Renal cortical epithelial cell (primary cell): ENCODE data around the gene AQP12B. TPM values are rescaled to one million over a fixed set of nuclear protein-coding genes. Genes with fewer than 3 reads are reported as not detected.
"Not testable (repeated sequence)": the region's sequence is repeated elsewhere in the genome, so short reads cannot be mapped to it uniquely, and the experiment has no call there.

ENCODE experiments used
- DNase-seq: peaks from one replicate; pipeline ENCODE4 v3.0.0-alpha.2; 2011; ENCODE audit warnings: low read depth
- total RNA-seq: library from RNA; depleted of rRNA; stranded (reverse); fragments of >200 nt; gene quantifications from 2 replicates; pipeline ENCODE4 v1.2.3, GENCODE V29; 2014

The AQP12B gene
- total RNA-seq, 1 donor from 2014 or later: not detected

DNA sequence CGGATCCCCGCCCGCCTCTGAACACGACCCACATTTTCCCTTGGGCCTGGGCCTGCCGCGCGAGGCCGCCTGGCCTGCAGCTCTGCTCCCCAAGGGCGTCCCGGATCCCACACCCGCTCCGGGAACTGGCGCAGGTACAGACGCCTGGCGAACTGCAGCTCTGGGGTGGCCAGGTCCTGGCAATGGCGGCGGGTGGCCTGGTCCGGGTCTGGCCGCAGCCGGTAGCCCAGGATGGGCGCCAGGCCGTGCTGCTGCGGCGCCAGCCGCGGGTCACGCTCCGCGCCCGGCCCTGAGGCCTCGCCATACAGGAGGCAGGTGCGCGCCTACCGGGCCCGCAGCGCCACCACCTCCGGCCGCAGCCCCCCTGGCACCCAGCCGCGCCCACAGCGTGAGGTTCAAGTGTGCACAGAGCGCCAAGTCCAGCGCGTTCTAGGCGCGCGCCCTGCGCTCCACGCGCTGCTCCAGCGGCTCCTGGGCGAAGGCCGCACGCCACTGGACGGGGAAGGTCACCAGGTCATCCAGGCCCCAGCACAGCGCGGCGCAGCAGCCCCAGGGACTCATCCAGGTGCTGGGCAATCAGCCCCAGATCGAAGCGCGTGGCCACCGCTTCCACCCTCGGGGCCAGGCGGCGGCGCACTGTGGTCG is 18.5 kb upstream of the AQP12B start:
- no peak for DNase-seq

DNA sequence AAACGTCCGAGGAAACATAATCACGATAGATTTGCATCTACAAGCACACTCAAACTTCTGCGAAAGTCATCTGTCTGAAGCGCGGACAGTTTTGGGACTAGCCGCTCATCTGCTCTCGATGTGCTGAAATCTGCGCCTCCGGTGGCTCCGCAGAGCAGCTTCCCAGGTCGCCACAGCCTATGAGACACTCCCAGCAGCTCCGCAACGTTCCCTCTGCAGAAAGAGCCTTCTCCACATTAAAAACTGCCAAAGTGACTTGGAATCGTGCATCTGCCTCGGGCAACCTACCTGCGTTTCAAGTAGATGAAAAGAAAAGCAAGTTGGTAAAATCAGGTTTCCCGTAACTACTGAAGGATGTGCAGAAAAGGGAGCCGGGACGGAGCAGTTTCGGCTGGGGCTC is 17.9 kb upstream of the AQP12B start:
- DNase-seq: not testable (repeated sequence)

- DNase-seq: not testable (repeated sequence)
Measured at GRCh38 chr2:240699835-240700234, 17.1 kb upstream of the AQP12B start.

- not testable (repeated sequence) for DNase-seq
Measured at GRCh38 chr2:240698852-240699561, 16.3 kb upstream of the AQP12B start.

GRCh38 chr2:240696469-240696868 is 13.8 kb upstream of the AQP12B start:
- not testable (repeated sequence) for DNase-seq

DNA sequence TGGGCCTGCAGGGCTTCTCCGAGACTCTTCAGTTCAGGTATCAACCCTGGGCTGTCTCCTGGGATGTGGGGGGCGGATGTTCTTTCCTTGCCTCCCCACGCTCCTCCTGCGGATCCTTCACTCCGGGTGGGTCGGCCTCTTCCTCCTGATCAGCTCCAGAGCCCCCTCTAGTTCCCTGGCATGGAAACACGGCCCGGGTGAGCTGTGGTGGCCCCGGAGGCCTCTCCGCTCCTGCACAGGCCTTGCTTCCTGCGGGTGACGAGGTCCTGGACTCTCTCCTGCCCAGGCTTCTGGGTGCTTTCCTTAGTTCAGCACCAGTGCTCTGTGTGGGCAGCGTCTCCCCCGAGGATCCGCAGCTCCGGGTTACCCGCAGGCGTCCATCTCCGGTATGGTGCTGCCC is 12.9 kb upstream of the AQP12B start:
- DNase-seq: not testable (repeated sequence)

GRCh38 chr2:240694304-240694703 is 11.6 kb upstream of the AQP12B start:
- not testable (repeated sequence) for DNase-seq

GRCh38 chr2:240692583-240693561 is 10.2 kb upstream of the AQP12B start:
- DNase-seq: not testable (repeated sequence)

DNA sequence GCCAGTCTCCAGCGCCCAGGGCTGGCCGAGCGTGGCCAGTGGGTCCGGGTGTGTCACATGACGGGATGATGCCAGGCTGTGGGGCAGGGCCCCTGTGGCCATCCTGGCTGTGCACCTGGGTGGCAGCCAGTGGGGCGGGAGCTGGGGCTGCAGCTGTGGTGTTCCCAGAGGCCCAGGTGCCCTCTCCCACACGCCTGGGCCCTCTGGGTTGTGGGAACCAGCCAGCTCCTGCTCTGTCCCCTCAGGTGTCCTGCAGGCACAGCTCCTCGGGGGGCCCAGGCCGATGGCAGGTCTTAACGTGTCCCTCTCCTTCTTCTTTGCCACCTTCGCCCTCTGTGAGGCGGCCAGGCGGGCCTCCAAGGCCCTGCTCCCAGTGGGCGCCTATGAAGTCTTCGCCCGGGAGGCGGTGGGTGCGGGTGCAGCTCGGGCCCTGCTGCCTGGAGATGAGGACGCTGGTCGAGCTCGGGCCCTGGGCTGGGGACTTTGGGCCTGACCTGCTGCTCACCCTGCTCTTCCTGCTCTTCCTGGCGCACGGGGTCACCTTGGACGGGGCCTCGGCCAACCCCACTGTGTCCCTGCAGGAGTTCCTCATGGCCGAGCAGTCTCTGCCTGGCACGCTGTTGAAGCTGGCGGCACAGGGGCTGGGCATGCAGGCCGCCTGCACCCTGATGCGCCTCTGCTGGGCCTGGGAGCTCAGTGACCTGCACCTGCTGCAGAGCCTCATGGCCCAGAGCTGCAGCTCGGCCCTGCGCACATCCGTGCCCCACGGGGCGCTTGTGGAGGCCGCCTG is 9.1 kb upstream of the AQP12B start, which contains the start of gene AQP12A:
Gene AQP12A (plus strand): TSS at position 236 of the 790 bp plus-strand sequence. CDS start 48 bp downstream, at position 284.
- not testable (repeated sequence) for DNase-seq

GRCh38 chr2:240691075-240691427 is 8.4 kb upstream of the AQP12B start:
- not testable (repeated sequence) for DNase-seq

DNA sequence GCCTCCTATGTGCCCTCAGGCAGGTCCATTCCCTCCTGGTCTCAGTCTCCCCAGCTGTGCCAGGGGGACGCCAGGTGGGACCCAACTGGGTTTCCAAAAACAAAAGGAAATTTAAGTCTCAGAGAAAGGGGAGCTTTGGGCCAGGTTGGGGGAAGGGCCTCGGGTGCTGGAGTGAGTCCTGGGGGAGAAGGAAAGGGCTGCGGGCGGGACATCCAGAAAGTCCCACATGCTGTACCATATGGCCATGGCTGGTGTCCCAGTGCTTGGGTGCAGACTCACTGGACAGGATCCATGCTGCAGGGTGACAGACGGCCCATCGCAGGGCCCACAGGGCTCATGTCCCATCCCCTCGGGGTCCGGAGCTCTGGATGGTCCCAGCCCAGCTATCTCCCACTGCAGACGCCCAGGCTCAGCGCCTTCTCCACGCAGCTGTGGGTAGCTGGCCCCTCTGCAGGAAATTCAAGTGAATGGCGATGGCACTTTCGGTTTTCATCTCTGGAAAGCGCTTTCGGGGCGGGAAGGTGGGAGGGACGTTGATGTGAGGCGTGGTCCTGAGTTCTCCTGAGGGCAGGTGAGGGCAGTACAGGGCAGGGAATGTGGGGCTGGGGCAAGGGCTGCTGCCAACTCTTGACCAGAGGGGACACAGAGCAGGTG is 7.9 kb upstream of the AQP12B start:
- DNase-seq: not testable (repeated sequence)

- no peak for DNase-seq
Measured at GRCh38 chr2:240689975-240690374, 7.3 kb upstream of the AQP12B start.

- DNase-seq: no peak
Measured at GRCh38 chr2:240688553-240688919, 5.9 kb upstream of the AQP12B start.

DNA sequence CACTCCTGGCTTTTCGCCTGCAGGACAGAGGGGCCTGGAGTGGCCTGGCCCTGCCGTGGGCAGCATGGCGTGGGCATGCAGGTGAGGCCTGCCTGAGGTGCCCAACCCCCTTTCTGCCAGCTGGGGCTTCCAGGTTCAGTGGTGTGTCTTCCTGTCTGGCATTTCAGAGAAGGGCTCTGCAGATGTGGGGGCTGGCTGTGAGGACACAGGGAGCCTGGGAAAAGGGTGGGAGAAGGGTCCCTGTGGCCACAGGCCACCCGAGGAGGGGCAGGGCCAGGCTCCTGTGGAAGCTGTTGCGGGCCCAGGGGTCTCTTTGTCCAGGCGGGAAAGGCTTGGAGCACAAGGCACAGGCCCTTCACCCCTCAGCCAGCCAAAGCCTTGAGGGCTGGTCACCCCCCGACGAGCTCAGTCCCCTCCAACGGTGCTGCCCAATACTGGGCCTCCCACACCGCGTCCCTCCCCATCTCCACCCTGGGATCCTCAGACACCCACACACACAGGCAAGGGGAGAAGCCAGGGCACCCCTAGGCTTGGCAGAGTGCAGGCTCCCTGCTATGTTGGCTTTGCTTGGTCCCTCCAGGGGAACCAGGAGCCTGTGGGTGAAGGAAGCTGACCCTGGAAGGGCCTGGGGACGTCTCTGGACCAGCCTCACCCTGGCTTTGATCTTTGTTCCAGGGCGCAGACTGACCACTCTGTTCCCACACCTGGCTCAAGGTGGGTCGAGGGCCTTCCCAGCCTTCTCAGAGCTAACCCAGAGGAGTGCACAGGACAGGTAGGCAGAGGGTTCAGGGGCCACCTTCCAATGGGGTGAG is 5.3 kb upstream of the AQP12B start:
- DNase-seq: no peak

DNA sequence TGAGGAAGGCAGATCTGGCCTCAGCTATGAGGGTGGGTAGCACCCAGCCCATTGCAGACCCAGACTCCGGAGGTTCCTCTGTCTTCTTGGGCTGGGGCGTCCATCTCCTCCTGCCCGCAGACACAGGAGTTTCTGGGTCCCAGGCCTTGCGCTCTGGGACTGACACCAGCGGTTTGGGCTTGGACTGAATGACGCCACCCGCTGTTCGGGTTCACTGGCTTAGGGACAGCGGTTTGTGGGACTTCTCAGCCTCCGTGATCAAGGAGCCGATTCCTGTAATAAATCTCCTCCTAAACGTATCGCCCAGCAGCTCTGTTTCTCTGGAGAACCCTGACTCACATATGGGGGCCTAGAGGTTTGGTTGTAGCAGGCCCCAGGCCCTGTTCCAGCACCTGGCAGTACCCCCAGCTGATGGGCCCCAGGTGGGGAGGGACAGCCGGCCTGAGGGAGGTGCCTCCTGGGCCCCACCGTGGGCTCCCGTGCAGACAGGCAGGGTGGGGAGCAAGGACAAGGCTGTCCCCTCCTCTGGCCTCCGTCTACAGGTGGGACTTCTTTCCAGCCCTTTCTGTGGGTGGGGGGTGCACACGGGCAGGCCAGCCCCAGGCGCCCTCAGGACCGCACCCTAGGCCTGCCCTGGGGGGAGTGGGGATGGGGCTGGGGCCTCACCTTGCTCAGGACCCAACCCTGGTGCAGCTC is 4.5 kb upstream of the AQP12B start:
- no peak for DNase-seq

DNA sequence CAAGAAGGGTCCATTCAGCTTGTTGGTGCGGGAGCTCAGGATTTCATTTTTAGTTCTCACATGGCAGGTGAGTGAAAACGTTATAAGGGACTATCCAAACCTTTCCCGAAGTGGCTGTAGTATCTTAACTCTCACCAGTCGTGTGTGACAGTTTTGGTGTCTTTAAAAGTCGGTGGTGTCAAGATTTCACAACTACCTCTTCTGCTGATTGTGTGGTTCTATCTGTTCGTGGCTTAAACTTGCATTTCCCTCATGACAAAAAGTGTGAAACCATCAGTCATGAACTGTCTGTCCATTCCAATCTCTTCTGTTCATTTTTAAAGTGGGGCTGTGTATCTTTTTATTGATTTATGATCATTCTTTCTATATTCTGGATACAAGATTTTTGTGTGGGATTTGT is 3.8 kb upstream of the AQP12B start:
- no peak for DNase-seq

DNA sequence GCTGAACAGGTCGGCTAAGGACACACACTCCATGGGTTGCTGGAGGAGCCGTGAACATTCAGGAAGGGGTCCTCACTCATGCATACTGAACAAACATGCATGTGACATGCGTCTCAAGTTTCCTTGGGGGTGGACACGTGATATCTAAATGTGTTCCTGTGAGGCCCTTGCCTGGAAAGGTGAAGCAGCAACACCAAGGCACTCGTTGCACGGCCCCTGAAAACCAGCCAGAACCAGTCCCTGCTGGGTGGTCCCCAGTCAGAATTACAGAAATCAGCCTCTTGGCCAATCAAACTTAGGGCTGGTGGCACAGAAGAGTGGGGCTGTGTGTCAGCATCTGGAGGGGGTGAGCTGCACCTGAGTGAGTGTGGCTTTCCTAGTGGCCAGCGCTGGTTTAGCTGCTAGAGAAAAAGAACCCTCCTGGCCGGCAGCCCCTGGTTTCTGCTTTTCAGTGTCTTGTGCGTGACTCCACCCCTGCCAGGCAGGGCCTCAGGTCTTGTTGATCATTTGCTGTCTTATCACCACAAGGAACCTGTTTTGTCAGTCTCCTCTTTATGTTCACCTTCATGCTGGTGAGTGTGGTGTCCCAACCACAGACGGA is 3.2 kb upstream of the AQP12B start:
- no peak for DNase-seq

GRCh38 chr2:240683980-240684728 is 1.5 kb upstream of the AQP12B start:
- DNase-seq: not testable (repeated sequence)
